Measurements from ENCODE around the gene CEBPB.
"Not testable (repeated sequence)": the region's sequence is repeated elsewhere in the genome, so short reads cannot be mapped to it uniquely, and the experiment has no call there.

CEBPB gene

DNA sequence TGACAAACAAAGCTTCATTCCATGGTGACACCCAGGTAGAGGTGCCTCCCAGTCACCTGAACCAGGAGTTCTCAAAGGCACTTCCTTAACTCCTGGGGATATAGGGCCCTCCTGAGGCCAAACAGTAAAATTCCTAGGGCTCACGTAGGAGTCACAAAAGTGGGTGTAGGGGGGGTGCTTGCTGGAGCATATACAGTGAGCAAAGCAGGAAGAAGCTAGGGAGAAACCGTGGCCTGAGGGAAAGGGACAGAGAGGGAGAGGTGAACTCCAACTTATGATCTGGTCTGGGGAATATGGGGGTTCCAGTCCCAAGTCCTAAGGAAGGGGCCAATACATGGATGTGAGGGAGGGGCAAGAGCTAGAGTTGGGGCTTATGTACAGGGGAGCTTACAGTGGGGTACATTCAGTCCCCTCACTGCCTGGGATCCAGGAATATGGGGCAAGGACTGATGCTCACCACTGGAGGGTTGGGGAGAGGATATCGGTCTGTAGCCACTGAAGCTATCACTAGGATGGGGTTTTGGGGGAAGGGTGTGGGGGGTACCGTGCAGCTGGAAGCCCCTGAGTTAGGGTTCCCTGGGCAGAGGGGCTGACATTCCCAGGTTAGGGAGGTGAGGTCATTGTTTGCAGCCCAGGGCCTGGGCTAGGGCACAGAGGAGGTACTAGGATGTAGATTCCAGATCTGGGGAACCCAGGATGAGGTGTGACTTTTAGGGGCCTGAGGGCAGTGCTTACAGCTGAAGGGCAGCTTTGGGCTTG, 38.1 kb upstream of the CEBPB start:
- no peaks in the 10 kb centered on the region for H3K9me3 ChIP-seq (ENCODE audit: control insufficient read depth, low read depth, low read length)
- peak overlapping the region; percentile 91 for H3K4me3 ChIP-seq (ENCODE audit: low read length)
- H3K36me3 ChIP-seq (ENCODE audit: control insufficient read depth, low read depth, low read length) = peaks cover 5% of the 10 kb centered on the region

DNA sequence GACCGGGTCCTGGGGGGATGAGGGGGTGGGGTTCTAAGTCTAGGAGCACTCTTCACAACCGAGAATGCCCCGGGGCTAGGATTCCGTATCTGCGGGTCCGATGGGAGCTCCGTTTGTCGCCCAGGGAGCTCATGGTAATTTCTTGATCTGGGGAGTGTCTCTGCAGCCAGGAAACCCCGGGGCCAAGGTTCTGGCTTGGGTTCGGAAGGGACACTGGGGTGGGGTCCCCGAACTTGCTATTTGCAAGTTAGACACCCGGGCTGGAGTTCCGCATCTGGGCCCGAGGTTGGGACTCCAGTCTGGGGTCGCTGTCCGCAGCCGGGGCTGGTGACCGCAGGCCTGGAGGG, 37.5 kb upstream of the CEBPB start:
- Histone ChIP-seq H3K9ac (ENCODE audit: low read length) (peak overlapping the region; percentile 74), H3K27me3 (ENCODE audit: control insufficient read depth, insufficient read depth, low read length) (peaks cover 10% of the 10 kb centered on the region), H3K4me3 (ENCODE audit: low read length) (peak overlapping the region; percentile 91), H3K27ac (ENCODE audit: low read length) (no peak overlapping the region), H3K36me3 (ENCODE audit: control insufficient read depth, low read depth, low read length) (peaks cover 3% of the 10 kb centered on the region), H3K9me3 (ENCODE audit: control insufficient read depth, low read depth, low read length) (no peaks in the 10 kb centered on the region), H3K4me1 (ENCODE audit: control insufficient read depth, low read depth, low read length) (peaks cover 16% of the 10 kb centered on the region)

More for the DNA sequence above, 38.1 kb upstream of the CEBPB start:
- Histone ChIP-seq H3K27me3 (ENCODE audit: control insufficient read depth, insufficient read depth, low read length) (peaks cover 10% of the 10 kb centered on the region), H3K9ac (ENCODE audit: low read length) (peak overlapping the region; percentile 74), H3K27ac (ENCODE audit: low read length) (no peak overlapping the region), H3K4me1 (ENCODE audit: control insufficient read depth, low read depth, low read length) (peaks cover 16% of the 10 kb centered on the region)

DNA sequence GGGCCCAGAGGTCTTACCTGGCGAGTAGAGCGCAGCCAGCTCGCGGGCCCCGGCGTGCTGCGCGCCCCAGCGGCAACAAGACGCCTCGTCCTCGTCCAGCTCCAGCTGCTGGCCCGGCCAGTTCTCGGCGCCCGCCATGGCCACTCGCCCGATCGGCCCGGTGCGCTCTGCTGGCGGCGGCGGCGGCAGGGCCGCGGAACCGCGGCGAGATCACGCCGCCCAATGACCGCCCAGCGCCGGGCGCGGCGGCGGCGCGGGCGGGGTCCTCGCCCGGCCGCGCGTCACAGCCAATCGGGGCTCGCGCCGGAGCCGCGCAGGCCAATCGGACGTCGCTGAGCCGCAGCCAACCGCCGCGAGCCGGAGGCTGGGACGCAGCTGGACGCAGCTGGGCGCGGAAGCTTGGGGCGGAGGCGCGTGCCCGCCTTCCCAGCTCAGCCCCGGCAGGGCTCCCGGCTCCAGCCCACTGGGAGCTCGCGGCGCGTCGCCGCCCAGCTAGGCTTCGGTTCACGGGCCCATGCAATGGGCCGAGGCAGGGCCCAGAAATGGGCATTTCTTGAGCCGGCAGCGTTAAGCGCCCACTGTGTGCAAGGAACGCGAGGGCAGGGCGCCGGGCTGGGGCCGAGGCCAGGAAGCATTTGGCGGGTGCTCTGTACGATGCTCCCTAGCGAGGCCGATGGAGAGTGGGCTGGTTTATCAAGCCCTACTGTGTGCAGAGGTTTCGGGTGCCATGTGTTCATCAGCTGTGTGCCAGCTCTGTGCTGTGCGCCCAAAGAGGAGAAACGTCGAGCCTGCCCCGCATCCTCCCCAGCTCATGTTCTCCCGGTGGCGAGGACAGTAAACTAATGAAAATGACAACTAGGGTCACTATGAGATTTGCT, 36.9 kb upstream of the CEBPB start, which contains the start of gene PEDS1:
Gene PEDS1, minus strand, starts transcription at position 224 of the 878 bp plus-strand sequence. Its CDS starts 86 bp downstream, at position 138.
- H3K9ac ChIP-seq (ENCODE audit: low read length) = peak within 1 kb of the TSS; percentile 74
- peaks cover 10% of the 10 kb centered on the region for H3K27me3 ChIP-seq (ENCODE audit: control insufficient read depth, insufficient read depth, low read length)
- H3K9me3 ChIP-seq (ENCODE audit: control insufficient read depth, low read depth, low read length) = no peaks in the 10 kb centered on the region
- no peak within 1 kb of the TSS for H3K27ac ChIP-seq (ENCODE audit: low read length)
- peak within 1 kb of the TSS; percentile 91 for H3K4me3 ChIP-seq (ENCODE audit: low read length)
- peaks cover 16% of the 10 kb centered on the region for H3K4me1 ChIP-seq (ENCODE audit: control insufficient read depth, low read depth, low read length)
- H3K36me3 ChIP-seq (ENCODE audit: control insufficient read depth, low read depth, low read length) = no peaks in the 10 kb centered on the region

DNA sequence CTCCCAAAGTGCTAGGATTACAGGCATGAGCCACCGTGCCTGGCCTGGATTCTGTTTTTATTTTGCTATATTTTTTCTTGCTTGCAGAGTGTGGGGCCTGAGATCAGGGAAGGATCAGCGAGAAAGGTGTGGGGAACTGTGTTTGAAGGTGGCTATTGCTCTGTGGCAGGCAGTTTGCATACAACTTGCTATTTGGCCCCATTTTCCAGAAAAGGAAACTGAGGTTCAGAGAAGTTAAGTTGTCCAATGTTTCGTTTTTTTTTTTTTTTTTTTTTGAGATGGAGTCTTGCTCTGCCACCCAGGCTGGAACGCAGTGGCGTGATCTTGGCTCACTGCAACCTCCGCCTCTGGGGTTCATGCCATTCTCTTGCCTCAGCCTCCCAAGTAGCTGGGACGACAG, 29.1 kb upstream of the CEBPB start:
- peaks cover 15% of the 10 kb centered on the region for H3K4me1 ChIP-seq (ENCODE audit: control insufficient read depth, low read depth, low read length)
- not testable (repeated sequence) for H3K9me3 ChIP-seq (ENCODE audit: control insufficient read depth, low read depth, low read length); H3K36me3 ChIP-seq (ENCODE audit: control insufficient read depth, low read depth, low read length); H3K4me3 ChIP-seq (ENCODE audit: low read length); H3K9ac ChIP-seq (ENCODE audit: low read length); H3K27me3 ChIP-seq (ENCODE audit: control insufficient read depth, insufficient read depth, low read length); H3K27ac ChIP-seq (ENCODE audit: low read length)

DNA sequence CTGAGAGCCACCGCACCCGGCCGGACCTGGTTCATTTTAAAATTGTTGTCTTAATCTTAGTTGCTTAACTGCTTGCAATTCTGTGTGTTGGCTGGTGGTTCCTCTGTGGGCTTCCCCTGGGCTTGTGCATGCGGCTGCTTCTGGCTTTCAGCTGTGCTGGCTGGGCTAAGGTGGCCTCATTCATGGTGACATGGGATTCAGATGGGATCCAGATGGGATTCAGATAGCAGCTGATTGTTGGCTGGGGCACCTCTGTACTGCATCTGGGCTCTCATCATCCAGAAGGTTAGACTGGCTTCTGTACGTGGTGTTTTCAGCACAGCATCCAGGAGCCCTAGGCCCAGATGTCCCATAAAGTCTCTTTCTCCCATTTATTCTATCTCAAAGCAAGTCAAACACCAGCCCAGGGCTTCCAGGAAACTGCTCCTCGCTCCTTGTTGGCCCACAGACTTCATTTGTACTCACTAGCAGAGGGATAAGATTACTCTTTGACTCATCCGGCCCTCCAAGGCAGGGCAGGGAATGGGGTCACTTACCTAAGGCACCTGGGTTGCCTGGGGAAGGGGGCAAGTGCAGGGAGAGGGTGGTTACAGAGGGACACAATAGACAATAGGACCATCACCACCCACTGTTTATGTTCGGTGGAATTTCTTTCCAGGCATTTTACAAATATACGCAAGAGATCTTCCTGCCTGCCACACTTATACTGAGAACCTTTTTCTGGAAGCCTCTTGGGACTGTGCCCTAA, 26.9 kb upstream of the CEBPB start:
- Histone ChIP-seq H3K36me3 (ENCODE audit: control insufficient read depth, low read depth, low read length) (no peaks in the 10 kb centered on the region), H3K4me3 (ENCODE audit: low read length) (no peak overlapping the region), H3K4me1 (ENCODE audit: control insufficient read depth, low read depth, low read length) (peaks cover 15% of the 10 kb centered on the region), H3K9ac (ENCODE audit: low read length) (no peak overlapping the region), H3K9me3 (ENCODE audit: control insufficient read depth, low read depth, low read length) (no peaks in the 10 kb centered on the region), H3K27ac (ENCODE audit: low read length) (no peak overlapping the region), H3K27me3 (ENCODE audit: control insufficient read depth, insufficient read depth, low read length) (no peaks in the 10 kb centered on the region)

DNA sequence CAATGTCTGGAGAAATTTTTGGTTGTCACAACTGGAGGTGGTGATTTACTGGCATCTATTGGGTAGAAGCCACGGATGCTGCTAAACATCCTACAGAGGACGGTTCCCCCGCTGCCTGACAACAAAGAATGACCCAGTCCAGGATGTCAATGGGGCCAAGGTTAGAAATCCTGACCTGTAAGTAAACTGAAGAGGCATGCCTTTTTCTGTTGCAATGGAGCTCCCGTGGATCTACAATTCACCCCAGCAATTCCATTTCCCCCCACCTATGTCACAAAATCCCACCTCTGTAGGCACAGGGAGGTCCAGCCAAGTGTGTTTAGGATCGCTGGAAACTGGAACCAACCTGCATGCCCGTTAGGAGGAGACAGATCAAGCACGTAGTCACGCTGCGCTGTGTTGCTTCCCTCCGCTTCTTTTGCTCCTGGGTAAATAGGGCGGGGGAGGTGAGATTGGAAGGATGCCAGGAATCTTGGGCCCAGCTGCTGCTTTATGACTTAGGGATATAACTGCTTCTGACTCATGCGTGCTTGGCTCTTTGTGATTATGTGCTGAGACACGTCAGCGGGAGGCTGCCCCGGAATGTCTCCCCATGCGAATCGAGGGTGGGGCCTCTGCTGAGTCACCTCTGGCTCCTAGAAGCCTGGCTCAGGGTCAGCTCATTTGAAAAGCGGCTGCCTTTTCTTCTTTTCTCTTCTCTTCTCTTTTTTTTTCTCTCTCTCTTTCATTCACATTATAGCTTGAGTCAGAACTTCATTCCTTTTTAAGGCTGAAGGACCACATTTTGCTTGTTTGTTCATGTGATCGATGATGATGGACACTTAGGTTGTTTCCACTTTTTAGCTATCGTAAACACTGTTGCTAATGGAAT, 24.7 kb upstream of the CEBPB start:
- H3K4me1 ChIP-seq (ENCODE audit: control insufficient read depth, low read depth, low read length) = peaks cover 15% of the 10 kb centered on the region
- H3K4me3 ChIP-seq (ENCODE audit: low read length) = peak overlapping the region; percentile 46
- peak overlapping the region; percentile 98 for H3K27ac ChIP-seq (ENCODE audit: low read length)
- H3K27me3 ChIP-seq (ENCODE audit: control insufficient read depth, insufficient read depth, low read length) = no peaks in the 10 kb centered on the region
- peak overlapping the region; percentile 67 for H3K9ac ChIP-seq (ENCODE audit: low read length)
- no peaks in the 10 kb centered on the region for H3K36me3 ChIP-seq (ENCODE audit: control insufficient read depth, low read depth, low read length)
- no peaks in the 10 kb centered on the region for H3K9me3 ChIP-seq (ENCODE audit: control insufficient read depth, low read depth, low read length)

DNA sequence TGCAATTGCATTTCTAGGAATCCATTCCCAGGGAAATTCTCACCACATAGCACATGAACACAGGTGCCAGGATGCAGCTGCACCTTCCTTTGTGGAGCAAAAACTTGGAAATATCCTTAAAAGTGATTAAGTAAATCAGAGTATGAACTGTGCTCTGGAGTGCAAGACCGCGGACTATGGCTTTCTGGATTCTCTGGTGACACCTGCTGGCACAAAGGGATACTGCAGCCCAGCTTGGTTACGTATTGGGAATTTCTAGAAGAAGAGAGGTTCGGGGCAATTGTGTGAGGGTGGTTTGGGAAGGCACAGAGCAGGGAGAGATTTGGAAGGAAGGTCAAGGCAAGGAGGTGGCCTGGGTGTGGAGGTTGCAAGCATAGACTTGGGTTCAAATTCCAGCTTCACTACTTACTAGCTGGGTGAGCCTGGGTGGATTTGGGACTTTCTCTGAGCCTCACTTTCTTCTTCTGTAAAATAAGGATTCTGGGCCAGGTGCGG, 21.3 kb upstream of the CEBPB start:
- Histone ChIP-seq H3K4me1 (ENCODE audit: control insufficient read depth, low read depth, low read length) (peaks cover 22% of the 10 kb centered on the region), H3K9me3 (ENCODE audit: control insufficient read depth, low read depth, low read length) (no peaks in the 10 kb centered on the region), H3K4me3 (ENCODE audit: low read length) (no peak overlapping the region), H3K9ac (ENCODE audit: low read length) (no peak overlapping the region), H3K27me3 (ENCODE audit: control insufficient read depth, insufficient read depth, low read length) (no peaks in the 10 kb centered on the region), H3K36me3 (ENCODE audit: control insufficient read depth, low read depth, low read length) (no peaks in the 10 kb centered on the region), H3K27ac (ENCODE audit: low read length) (no peak overlapping the region)

DNA sequence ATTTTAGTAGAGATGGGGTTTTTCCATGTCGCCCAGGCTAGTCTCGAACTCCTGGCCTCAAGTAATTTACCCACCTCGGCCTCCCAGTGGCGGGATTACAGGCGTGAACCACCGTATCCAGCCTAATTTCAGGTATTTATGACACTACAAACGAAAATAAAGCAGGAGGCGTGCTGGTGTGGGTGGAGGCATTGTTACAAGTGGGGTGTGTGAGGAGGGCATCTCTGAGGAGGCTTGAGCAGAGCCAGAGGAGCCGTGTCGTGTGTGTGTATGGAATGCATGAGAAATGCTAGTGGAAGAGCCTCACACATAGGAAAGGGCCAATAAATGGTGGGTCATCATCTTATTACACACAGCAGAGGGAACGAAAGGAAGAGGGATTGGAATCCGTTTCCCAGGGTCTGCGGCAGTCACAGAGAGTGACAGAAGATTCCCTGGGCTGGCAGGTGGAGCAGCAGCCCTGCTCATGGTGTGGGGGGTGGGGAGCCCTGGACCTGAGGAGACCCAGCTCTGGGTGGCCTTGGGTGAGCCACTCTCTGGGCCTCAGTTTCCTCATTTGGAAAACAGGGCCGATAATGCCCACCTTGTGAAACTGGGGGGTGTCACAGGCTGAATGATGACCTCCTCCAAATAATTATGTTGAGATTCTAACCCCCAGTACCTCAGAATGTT, 19.9 kb upstream of the CEBPB start:
- H3K36me3 ChIP-seq (ENCODE audit: control insufficient read depth, low read depth, low read length) = no peaks in the 10 kb centered on the region
- H3K27me3 ChIP-seq (ENCODE audit: control insufficient read depth, insufficient read depth, low read length) = no peaks in the 10 kb centered on the region
- peaks cover 17% of the 10 kb centered on the region for H3K4me1 ChIP-seq (ENCODE audit: control insufficient read depth, low read depth, low read length)
- no peak overlapping the region for H3K27ac ChIP-seq (ENCODE audit: low read length)
- H3K4me3 ChIP-seq (ENCODE audit: low read length) = no peak overlapping the region
- no peaks in the 10 kb centered on the region for H3K9me3 ChIP-seq (ENCODE audit: control insufficient read depth, low read depth, low read length)
- no peak overlapping the region for H3K9ac ChIP-seq (ENCODE audit: low read length)

DNA sequence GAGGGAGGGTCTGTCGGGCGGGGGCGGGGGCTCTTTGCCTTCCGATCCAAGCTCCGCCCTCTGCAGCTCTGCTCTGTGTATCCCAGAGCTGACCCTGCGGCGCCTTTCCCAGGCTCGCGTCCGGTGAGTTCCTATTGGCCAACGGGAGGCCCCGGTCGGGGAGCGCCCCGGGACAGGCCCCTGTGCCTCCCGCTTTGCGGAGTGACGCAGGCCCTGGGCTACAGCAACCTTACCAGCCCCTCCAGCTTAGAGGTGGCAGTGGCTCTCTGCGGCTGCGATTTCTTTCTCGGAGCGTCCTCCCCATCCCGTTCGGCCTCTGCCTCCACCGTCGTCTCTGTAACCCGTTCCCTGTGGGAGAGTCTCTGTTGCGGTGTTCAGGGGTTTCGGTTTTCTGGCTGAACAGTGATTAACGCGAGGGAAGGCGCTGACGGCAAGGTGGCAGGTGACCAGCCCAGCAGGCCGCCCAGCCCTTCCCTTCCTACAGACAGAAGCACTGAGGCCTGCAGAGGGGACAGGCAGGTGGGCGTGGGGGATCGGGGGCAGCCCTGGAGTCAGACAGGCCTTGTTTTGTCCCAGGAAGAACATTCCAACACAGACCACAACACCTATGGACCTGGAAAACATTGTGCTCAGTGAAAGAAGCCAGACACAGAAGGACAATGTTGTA, 18.1 kb upstream of the CEBPB start:
- Histone ChIP-seq H3K4me3 (ENCODE audit: low read length) (peak overlapping the region; percentile 72), H3K27ac (ENCODE audit: low read length) (no peak overlapping the region), H3K9ac (ENCODE audit: low read length) (peak overlapping the region; percentile 53), H3K36me3 (ENCODE audit: control insufficient read depth, low read depth, low read length) (no peaks in the 10 kb centered on the region), H3K4me1 (ENCODE audit: control insufficient read depth, low read depth, low read length) (peaks cover 12% of the 10 kb centered on the region), H3K9me3 (ENCODE audit: control insufficient read depth, low read depth, low read length) (no peaks in the 10 kb centered on the region), H3K27me3 (ENCODE audit: control insufficient read depth, insufficient read depth, low read length) (no peaks in the 10 kb centered on the region)

DNA sequence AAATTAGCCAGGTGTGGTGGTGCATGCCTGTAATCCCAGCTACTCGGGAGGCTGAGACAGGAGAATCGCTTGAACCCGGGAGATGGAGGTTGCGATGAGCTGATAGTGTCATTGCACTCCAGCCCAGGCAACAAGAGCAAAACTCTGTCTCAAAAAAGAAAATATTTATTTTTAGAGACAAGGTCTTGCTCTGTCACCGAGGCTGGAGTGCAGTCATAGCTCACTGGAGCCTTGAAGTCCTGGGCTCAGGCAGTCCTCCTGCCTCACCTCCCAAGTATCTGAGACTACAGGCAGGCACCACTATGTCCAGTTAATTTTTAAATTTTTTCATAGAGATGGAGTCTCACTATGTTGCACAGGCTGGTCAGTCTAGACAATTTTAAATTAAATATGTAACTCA, 16.2 kb upstream of the CEBPB start:
- no peak overlapping the region for H3K9ac ChIP-seq (ENCODE audit: low read length)
- no peaks in the 10 kb centered on the region for H3K36me3 ChIP-seq (ENCODE audit: control insufficient read depth, low read depth, low read length)
- H3K4me1 ChIP-seq (ENCODE audit: control insufficient read depth, low read depth, low read length) = peaks cover 12% of the 10 kb centered on the region
- no peaks in the 10 kb centered on the region for H3K9me3 ChIP-seq (ENCODE audit: control insufficient read depth, low read depth, low read length)
- H3K27me3 ChIP-seq (ENCODE audit: control insufficient read depth, insufficient read depth, low read length) = no peaks in the 10 kb centered on the region
- no peak overlapping the region for H3K4me3 ChIP-seq (ENCODE audit: low read length)
- no peak overlapping the region for H3K27ac ChIP-seq (ENCODE audit: low read length)

Measured in iPS-18a (cell line).